Iris pigment epithelial cell (primary cell): Measurements from ENCODE around the gene FRMPD4.
A peak's percentile ranks its signal among the peaks of the same experiment; 100 is the strongest.
"Not testable (repeated sequence)": the region's sequence is repeated elsewhere in the genome, so short reads cannot be mapped to it uniquely, and the experiment has no call there.

ENCODE experiments used
- DNase-seq: peaks from one replicate; pipeline ENCODE4 v3.0.0-alpha.2; 2011; ENCODE audit warnings: low read depth

FRMPD4 gene

DNA sequence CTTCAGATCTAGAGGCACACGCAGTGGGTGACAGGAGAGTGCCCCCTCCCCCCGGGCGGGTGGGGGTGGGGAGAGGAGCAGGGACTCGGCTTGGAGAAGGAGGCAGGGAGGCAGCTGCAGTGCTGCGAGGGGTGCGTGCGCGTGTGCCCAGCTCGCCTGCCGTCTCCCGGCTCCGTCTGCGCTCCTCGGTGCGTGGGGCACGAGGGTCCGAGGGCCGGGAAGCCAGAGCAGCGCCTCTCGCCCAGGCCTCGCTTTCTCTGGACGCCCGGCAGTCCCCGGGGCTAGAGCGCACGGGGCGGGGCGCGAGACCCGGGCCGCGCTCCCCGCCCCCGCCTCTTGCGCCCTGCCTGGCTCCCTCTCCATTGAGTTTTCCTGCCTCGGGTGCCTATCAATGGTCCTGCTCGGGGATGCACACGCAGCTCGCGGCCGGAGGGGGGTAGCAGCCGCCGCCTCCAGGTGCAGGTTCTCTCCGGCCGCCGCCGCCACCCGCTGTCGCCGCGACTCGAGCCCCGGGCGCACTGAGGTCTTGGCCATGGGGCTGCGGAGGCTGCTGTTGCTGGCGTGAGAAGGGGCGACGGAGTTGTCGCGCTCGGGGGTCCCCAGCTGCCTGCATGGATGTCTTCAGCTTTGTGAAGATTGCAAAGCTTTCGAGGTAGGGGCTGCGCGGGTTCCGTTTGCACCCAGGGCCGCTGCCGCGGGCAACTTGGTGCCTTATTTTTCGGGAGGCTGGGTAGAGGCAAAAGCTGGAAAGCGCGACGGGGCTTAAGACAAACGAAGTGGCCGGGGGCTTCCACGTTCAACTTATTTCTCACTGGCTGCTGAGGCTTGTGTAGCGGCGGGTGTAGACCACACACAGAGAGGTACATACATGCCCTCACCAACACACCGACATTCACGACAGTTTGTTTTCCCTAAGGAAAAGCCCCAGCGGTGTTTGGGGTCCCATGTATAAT, at the start of gene FRMPD4:
TSS of gene FRMPD4 (plus strand) at position 113 of the 953 bp plus-strand sequence. CDS start at position 612, 499 bp downstream.
- DNase-seq, result no peak

DNA sequence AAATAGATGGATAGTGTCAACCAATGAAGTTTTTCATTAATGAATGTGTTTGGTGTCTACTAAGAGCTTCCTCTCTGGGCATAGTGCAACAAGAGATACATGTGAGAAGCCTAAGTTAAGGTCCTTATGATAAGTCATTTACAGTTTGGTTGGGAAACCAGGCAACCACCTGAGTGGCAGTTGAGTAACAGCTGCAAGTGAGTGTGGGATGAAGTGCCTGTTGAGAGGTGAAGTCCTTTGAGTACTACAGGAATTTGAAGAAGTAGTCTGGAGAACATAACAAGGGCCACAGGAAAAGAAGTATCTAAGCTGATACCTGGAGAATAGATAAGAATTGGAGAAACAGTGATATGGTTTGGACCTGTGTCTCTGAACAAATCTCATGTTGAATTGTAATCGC, 48.5 kb upstream of the FRMPD4 start:
- no peak for DNase-seq

DNA sequence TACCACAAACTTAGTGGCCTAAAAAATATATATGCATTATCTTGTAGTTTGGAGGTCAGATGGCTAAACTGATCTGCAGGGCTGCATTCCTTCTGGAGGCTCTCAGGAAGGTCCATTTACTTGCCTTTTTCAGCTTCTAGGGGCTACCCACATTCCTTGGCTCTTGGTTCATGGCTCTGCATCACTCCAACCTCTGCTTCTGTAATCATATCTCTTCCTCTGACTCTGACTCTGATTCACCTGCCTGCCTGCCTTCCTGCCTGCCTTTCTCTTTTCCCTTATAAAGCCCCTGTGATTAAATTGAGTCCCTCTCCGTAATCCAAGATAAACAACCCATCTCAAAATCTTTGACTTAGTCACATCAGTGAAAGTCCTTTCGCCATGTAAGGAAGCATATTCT, 25.0 kb upstream of the FRMPD4 start:
- no peak for DNase-seq

DNA sequence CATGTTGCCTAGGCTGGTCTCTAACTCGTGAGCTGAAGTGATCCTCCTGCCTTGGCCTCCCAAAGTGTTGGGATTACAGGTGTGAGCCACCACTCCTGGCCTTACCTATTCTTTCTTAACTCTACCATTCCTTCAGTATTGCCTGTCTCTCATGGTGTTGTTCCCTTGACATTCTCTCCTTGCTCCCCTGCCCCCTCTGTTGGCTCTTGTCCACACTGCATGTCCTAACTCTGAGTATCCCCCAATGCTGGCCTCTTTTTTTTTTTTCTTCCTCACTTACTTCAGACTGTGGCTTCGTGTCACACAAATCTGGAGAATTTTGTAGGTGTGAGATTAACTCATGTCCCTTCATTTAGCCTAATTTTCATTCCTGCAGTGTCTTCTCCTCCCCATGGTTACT, 22.9 kb upstream of the FRMPD4 start:
- DNase-seq, result no peak

DNA sequence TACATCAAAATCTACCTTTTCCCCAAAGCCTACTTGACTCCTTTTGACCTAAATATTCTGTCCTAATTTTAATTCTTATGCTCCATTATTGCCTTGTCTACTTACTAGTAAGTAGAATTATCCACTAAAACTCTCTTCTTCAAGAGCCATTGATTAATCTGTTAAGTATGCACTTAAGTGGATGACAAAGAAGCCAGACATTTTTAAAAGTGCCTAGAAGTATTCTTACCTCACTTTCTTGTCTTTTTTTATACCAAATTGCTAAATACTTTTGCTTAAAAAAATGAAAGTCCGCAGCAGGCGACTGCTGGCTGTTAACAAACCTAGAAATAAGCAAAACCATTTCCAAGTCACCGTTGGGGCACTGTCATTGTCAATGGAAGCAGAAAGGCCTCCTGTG, 20.1 kb upstream of the FRMPD4 start:
- DNase-seq, result no peak

DNA sequence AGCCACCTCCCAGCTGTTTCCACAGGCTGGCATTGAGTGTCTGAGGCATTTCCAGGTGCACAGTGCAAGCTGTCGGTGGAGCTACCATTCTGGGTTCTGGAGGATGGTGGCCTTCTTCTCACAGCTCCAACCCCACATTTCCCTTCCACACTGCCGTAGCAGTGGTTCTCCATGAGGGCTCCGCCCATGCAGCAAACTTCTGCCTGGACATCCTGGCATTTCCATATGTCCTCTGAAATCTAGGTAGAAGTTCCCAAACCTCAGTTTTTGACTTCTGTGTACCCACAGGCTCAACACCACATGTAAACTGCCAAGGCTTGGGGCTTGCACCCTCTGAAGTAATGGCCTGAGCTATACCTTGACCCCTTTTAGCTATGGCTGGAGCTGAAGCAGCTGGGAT, 10.3 kb upstream of the FRMPD4 start:
- no peak for DNase-seq

DNA sequence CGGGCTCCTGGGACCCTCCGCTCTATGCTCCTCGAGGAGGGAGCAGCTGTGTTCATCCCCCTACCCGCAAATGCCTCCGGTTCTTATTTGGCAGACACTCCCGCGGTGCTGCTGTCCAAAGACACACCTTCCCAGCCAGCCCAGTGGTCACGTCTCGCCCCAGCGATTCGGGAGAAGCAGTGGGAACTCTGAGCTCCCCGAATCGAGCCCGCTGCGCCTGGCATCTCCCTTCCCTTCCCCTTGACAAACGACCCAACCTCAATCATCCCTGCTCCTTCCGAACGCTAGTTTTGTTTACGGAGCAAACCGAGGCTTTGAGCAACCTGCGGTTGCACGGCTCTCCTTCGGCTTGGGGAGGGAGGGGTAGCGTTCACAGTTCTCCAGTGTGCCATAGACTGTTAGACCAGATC, 317 bp upstream of the FRMPD4 start:
- DNase-seq, result peak; percentile 0

DNA sequence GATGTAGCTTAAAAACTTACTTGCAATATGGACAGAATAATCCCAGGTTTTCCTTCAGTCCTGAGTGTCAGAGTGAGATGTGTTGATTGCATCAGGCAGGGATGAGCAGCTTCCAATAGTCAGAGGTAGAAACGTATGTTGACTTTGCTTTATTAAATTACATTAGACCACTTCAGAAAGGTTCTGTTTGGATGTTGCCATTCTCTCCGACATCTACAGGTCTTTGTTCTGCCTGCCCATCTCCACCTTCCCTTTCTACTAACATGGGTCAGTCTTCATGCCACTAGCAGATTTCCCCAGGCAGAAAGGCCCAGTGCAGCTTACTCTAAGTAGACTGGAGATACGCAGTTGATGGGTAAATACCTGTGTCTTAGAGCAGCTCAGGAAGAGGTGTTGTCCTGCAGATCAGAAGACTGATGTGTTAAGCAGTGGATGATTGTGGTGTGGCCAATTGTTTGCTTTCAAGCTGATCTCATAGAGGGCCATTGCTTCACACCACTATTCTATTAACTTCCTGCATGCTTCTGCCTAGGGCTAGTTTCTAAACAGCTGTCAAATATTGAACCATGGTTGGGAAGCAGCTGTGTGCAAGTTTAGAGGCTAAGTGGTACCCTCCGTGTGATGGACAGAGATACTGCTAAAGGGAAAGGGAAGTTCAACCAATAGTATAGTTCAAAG, 1.8 kb downstream of the FRMPD4 start:
- no peak for DNase-seq

DNA sequence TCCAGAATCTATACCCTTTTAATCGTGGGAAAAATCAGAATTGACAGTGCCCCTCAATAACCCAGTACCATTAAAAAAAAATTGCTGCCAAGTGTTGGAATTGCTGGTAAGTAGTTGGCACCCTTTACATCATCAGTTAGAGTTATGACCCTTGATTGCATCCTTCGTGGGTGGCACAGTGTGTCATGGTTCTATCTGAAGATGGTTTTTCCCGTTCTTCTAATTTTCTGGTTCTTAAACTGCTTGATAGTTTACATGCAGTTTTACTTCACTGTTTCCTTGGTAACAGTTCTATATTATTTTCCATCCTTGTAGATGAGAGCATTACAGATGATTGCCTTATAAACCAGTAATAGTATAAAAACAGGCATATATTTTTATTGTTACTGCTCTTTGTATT, 3.2 kb downstream of the FRMPD4 start:
- DNase-seq, result no peak

DNA sequence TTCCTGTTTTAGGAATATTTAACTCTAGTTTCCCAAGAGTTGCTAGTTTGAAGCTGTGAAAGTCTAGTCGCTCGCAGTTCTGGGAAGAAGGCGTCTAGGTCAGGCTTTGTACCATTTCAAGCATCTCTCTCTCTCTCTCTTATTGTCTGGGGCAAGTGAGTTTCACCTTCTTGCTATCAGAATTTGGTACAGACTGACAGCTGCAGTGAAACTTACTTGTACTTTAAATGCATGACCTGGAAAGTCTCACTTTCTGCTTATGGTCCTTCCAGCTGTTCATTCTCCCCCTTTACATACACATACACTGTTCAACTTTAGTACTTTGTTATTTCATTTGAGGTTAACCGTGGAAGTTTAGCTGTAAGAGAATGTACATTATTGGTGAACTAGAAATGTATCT, 4.4 kb downstream of the FRMPD4 start:
- DNase-seq, result no peak

DNA sequence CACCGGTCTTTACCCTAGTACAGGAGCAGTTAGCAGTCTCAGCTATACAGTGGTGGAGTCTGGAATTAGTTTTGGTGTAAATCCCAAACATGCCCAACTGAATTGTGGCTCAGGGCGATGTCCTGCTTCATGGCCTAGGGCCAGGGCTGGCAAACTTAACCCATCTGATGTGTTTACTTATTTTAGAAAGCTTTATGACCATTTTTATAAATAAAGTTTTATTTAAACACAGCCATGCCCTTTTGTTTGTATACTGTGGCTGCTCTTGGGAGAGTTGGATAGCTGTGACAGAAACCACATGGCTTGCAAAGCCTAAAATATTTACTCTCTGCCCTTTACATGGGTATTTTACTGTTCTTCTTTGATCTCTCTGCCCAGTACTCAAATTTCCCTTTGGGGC, 7.1 kb downstream of the FRMPD4 start:
- no peak for DNase-seq

DNA sequence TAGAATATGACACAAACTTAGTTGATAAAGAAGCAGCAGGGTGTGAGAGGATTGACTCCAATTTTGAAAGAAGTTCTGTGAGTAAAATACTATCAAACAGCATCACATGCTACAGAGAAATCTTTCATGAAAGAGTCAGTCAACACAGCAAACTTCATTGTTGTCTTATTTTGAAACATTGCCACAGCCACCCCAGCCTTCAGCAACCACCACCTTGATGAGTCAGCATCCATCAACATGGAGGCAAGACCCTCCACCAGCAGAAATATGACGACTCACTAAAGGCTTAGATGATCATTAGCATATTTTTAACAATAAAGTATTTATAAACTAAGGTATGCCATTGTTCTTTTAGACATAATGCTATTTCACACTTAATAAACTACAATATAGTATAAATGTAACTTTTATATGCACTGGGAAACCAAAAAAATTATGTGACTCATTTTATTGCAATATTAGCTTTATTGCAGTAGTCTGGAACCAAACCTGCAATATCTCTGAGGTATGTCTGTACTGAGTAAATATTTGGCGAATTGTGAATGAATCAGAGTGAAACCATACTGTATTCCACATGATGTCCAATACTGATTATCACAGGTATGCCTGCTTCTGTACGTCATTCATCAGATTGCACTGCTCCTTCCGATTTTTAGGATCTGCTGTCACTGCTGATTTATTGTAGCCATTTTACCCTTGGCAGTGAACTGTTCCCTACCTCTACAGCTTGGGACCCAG, 11.6 kb downstream of the FRMPD4 start:
- no peak for DNase-seq

DNA sequence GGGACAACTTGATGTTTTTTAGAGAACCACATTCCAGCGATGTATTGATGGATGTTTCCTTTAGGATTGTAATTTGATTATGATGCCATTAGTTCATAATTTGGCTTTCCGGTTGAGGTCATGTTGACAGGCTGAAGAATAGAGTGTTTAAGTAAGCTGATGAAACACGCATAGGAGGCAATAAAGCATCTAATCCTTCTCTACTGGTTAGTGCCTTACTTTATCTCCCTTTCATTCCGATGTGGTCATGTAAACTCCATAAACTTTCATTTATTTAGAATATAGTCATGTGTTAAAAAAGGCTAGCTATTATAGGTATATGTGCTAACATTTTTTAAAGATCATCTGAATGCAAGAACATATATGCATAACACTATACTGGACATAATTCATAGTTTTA, 15.0 kb downstream of the FRMPD4 start:
- DNase-seq, result no peak

DNA sequence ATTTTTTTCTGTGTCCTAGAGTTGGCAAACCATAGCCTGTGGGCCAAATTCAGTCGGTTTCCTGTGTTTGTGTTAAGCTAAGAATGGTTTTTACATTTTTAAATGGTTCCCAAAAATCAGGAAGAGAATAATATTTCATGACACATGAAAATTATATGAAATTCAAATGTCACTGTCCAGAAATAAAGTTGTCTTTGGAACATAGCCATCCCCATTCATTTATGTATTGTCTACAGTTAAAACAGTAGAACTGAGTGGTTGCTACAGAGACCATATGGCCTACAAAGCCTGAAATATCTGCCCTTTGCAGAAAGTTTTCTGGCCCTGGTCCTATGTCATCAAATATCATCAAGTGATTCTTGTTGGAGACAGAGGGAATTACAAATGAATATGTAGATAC, 15.5 kb downstream of the FRMPD4 start:
- DNase-seq, result no peak

DNA sequence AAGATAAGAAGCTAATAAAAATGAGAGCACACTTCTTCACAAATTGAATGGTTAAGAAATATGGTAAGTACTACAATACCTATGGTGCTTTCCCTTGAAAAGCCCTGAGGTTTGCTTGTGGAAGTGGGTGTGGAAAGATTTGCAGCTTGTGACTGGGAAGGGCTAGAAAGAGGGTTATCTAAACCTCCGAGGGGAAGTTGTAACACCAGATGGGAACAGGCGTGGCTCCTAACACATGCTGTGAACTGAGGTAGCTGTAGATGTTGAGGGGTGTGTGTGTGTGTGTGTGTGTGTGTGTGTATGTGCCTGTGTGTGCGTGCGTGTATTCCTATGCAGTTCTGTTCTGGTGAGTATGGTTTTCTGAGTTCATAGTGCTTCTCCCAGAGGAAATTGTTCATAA, 21.5 kb downstream of the FRMPD4 start:
- no peak for DNase-seq

DNA sequence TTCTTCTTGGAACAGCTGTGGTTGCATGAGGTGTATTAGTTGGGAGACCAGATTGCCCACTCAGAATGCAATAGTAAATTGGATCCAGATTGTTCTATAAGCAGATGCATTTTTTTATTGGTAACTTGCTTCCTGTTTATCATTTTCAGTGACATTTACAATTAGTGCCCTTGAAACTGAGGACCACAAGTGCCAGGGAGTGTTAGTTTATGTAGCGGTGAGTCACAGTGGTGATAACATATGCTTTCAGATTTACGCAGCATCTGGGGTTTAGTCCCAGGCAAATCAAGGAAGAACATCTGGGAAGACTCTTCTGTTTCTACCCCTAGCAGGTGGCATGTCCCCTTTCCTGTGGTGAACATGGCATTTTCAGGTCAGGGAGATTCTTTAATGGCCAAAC, 24.1 kb downstream of the FRMPD4 start:
- DNase-seq, result no peak

DNA sequence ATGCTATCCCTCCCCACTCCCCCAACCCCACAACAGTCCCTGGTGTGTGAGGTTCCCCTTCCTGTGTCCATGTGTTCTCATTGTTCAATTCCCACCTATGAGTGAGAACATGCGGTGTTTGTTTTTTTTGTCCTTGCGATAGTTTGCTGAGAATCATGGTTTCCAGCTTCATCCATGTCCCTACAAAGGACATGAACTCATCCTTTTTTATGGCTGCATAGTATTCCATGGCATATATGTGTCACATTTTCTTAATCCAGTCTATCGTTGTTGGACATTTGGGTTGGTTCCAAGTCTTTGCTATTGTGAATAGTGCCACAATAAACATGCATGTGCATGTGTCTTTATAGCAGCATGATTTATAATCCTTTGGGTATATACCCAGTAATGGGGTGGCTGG, 25.9 kb downstream of the FRMPD4 start:
- not testable (repeated sequence) for DNase-seq

DNA sequence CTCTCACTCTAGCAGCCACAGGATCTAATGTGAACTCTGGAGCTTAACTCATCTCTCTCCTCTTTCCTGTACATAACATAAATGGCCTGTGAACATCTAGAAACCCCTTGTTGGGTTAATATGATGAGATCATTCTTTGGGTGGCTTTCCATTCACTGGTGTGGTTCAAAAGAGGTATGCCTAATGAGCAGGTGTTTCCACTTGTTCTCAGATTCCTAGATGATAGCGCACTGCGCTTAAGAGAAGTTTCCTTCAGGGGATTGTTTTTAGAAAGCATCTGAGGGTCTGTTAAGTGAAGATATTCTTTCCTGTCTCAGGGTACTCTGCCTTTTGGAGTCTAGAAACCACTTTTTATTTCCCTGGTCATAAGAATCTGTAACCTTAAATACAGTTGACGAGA, 32.5 kb downstream of the FRMPD4 start:
- DNase-seq, result no peak

DNA sequence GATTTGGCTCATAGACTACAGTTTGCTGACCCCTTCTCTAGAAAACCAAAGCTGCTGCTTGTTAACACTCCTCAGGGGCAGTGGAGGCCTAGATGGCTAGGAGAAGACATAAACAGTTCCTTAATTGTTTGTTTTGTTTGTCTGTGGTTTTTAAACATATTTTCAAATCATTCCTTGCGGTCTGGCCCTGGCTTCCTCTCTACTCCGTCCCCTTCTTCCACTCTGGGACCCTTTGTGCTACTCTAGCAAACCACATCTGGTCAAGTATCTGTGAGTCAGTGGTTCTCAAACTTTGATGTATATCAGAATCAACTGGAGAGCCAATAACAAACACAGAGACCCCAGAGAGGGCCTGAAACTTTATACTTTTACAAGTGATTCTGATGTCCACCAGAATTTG, 36.1 kb downstream of the FRMPD4 start:
- no peak for DNase-seq

DNA sequence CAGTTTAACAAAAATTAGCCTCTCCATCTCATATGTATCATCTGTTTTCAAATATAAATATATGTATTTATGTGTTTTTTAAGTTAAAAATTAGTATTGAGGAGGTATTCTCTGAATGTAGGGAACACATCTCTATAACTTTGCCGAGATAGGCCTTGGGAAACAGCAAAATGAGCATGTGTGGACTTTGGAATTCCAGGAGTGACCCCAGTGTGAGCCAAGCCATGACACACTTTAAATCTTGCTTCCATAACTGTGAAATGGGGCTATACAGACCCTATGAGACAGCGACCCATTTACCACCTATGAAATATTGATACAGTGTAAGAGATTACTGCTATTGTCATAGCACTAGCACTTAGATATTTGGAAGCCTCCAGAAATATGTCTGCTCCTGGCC, 58.8 kb downstream of the FRMPD4 start:
- no peak for DNase-seq

DNA sequence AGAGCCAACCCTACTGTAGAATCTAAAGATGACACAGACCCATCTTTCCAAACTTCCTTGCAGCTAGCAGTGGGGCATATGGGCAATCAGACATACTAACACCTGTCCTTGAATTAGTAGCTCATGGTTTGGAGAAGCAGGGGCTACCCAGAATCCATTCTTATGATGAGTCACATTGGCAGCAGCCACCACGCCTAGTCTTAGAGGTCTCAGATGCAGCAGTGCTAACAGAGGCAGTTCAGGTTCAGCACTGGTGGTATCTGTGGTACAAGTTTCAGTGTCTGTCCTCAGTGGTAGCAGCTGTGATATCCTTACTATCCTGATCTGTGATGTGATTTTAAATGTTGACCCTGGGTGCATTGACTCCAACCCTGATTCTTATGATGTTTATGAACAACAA, 68.1 kb downstream of the FRMPD4 start:
- DNase-seq, result no peak

DNA sequence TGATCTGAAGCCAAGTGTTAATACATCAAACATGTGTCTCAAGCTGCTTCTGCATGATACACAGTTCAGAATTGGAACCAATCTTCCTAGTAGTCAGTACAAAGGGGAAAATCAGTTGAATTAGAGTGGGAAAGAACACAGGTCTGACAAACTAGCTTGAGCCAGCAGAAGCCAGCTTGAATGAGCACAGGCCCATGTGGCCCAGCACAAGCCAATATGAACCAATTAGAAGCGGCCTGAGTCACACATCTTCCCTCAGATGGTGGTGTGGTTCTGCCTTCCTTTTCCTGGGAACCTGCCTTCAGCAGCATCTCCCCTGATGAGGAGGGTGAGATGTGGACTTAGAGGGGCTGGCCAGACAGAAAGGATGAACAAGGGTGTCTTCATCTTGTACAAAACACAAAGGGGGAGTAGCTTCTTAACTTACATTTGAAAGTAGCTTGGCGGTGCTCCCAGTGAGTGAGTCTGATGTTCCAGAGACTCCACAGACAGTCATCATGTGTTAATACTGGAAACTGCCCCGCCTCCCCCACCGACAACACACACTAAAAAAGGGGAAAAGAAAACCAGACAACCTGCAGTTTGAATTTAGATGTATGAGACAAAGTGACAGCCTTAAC, 72.0 kb downstream of the FRMPD4 start:
- DNase-seq, result peak; percentile 18
